Measurements from ENCODE around the gene AADACL2. TPM values are rescaled to one million over a fixed set of nuclear protein-coding genes. Genes with fewer than 3 reads are reported as not detected.

AADACL2 gene
- total and polyA plus RNA-seq, 2 of the 4 experiments (the other 2 are of a cell fraction) = not detected

DNA sequence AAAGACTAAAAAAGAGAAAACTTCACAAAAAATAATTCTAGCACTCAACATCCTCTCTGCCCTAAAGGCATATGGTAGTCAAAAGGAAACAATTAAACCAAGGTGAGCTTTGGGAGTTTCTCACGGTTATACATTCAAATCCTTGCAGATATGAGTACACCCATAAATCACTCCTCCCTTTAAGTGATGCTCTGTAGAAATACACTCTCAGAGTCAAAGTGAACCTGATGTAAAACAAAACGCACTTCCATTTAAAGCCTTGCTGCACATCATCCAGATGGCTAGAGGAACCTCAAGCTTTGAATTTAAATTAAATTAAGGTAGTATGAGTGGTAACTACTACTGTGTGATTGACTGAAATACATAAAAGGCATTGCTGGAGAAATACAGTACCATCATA lies 44.2 kb downstream of the AADACL2 start:
- Histone ChIP-seq H3K4me1 (ENCODE audit: control insufficient read depth, insufficient read depth, low read length) (no peaks in the 10 kb centered on the region), H3K27ac (ENCODE audit: insufficient read depth, low read length) (no peak overlapping the region), H3K18ac (ENCODE audit: low read depth, low read length) (no peak overlapping the region), H4K5ac (ENCODE audit: low read depth, low read length) (no peak overlapping the region), H3K4ac (ENCODE audit: low read depth, low read length) (no peak overlapping the region), H2AK9ac (replicated peaks; ENCODE audit: low read depth, low read length, poor library complexity) (no peak overlapping the region), H3K4me3 (ENCODE audit: insufficient read depth, low read depth, low read length) (no peak overlapping the region), H2BK5ac (ENCODE audit: low read depth, low read length, poor library complexity, severe bottlenecking) (no peak overlapping the region), H3K36me3 (ENCODE audit: control insufficient read depth, insufficient read depth, low read length) (no peaks in the 10 kb centered on the region), H3K79me1 (ENCODE audit: low read depth in 1 of 2, low read length in 2 of 2) (no peaks in the 10 kb centered on the region), H4K20me1 (ENCODE audit: insufficient read depth, low read length) (no peaks in the 10 kb centered on the region), H3K9me1 (ENCODE audit: insufficient read depth, low read length) (no peaks in the 10 kb centered on the region), H3K4me2 (ENCODE audit: low read depth, low read length) (no peak overlapping the region), H2BK20ac (ENCODE audit: low read depth, low read length) (no peak overlapping the region), H3K14ac (replicated peaks; ENCODE audit: low read depth, low read length) (no peak overlapping the region), H3K27me3 (ENCODE audit: control insufficient read depth, insufficient read depth, low read length) (no peaks in the 10 kb centered on the region), H4K91ac (ENCODE audit: insufficient read depth, low read depth, low read length) (no peak overlapping the region), H2BK120ac (ENCODE audit: low read depth, low read length) (no peak overlapping the region), H2AFZ (replicated peaks; ENCODE audit: low read length, poor library complexity) (no peak overlapping the region), H3K9ac (ENCODE audit: low read depth, low read length) (no peak overlapping the region), H3K9me3 (ENCODE audit: control insufficient read depth, insufficient read depth, low read length) (no peaks in the 10 kb centered on the region), H4K8ac (ENCODE audit: low read depth in 2 of 2, low read length in 2 of 2) (no peak overlapping the region), H3K56ac (ENCODE audit: extremely low read depth, insufficient read depth, low read length) (no peak overlapping the region), H2AK5ac (ENCODE audit: low read depth, low read length) (no peak overlapping the region), H2BK15ac (ENCODE audit: low read depth, low read length) (no peak overlapping the region), H3K23ac (ENCODE audit: low read depth, low read length) (no peak overlapping the region)
- in situ Hi-C loops (cut with MboI; ENCODE audit: low sequenced_read_pairs) (no loop called here), intact Hi-C loops (cut with micrococcal nuclease) (no loop called here), dilution Hi-C loops (cut with HindIII; ENCODE audit: low sequenced_read_pairs, unreplicated experiment) (no loop called here)
- WGBS, 2 experiments (ENCODE audit: extremely low coverage in 2 of 2, insufficient read length in 1 of 2) = no CpG with 5 or more reads among the region's 2 CpGs
- TF ChIP-seq, protein P1, sequence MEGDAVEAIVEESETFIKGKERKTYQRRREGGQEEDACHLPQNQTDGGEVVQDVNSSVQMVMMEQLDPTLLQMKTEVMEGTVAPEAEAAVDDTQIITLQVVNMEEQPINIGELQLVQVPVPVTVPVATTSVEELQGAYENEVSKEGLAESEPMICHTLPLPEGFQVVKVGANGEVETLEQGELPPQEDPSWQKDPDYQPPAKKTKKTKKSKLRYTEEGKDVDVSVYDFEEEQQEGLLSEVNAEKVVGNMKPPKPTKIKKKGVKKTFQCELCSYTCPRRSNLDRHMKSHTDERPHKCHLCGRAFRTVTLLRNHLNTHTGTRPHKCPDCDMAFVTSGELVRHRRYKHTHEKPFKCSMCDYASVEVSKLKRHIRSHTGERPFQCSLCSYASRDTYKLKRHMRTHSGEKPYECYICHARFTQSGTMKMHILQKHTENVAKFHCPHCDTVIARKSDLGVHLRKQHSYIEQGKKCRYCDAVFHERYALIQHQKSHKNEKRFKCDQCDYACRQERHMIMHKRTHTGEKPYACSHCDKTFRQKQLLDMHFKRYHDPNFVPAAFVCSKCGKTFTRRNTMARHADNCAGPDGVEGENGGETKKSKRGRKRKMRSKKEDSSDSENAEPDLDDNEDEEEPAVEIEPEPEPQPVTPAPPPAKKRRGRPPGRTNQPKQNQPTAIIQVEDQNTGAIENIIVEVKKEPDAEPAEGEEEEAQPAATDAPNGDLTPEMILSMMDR (conservative IDR thresholded peaks at IDR 0.05; ENCODE audit: low read depth, low read length) = no peak
- no peak for TF ChIP-seq FOS (IDR thresholded peaks at IDR 0.05; ENCODE audit: low read depth, low read length)
- TF ChIP-seq, protein P2, sequence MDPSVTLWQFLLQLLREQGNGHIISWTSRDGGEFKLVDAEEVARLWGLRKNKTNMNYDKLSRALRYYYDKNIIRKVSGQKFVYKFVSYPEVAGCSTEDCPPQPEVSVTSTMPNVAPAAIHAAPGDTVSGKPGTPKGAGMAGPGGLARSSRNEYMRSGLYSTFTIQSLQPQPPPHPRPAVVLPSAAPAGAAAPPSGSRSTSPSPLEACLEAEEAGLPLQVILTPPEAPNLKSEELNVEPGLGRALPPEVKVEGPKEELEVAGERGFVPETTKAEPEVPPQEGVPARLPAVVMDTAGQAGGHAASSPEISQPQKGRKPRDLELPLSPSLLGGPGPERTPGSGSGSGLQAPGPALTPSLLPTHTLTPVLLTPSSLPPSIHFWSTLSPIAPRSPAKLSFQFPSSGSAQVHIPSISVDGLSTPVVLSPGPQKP (IDR thresholded peaks at IDR 0.05; ENCODE audit: borderline replicate concordance, low read depth, low read length) = no peak
- TF ChIP-seq SMC3 (IDR thresholded peaks at IDR 0.05; ENCODE audit: low read depth, low read length) = no peak
- no peak for TF ChIP-seq MXI1 (IDR thresholded peaks at IDR 0.05; ENCODE audit: borderline replicate concordance, low read depth, low read length)
- TF ChIP-seq RCOR1 (IDR thresholded peaks at IDR 0.05; ENCODE audit: insufficient replicate concordance, low read length) = no peak
- TF ChIP-seq, protein P3, sequence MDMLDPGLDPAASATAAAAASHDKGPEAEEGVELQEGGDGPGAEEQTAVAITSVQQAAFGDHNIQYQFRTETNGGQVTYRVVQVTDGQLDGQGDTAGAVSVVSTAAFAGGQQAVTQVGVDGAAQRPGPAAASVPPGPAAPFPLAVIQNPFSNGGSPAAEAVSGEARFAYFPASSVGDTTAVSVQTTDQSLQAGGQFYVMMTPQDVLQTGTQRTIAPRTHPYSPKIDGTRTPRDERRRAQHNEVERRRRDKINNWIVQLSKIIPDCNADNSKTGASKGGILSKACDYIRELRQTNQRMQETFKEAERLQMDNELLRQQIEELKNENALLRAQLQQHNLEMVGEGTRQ (IDR thresholded peaks at IDR 0.05; ENCODE audit: low read depth, low read length) = no peak
- no peak for TF ChIP-seq MAZ (IDR thresholded peaks at IDR 0.05; ENCODE audit: borderline replicate concordance, low read depth, low read length)
- no peak for TF ChIP-seq MAFK (IDR thresholded peaks at IDR 0.05; ENCODE audit: low read depth, low read length)
- no peak for TF ChIP-seq BHLHE40 (IDR thresholded peaks at IDR 0.05; ENCODE audit: low read depth, low read length)
- TF ChIP-seq CHD1 (IDR thresholded peaks at IDR 0.05; ENCODE audit: low read depth, low read length) = no peak
- TF ChIP-seq CEBPB (IDR thresholded peaks at IDR 0.05; ENCODE audit: low read depth, low read length) = no peak
- no peak for TF ChIP-seq RAD21 (IDR thresholded peaks at IDR 0.05; ENCODE audit: low read length)
- TF ChIP-seq POLR2A (IDR thresholded peaks at IDR 0.05; ENCODE audit: low read depth, low read length) = no peak
- no peak for TF ChIP-seq RFX5 (IDR thresholded peaks at IDR 0.05; ENCODE audit: low read depth, low read length)
- no peak for TF ChIP-seq NFE2L2 (IDR thresholded peaks at IDR 0.05; ENCODE audit: low read depth, low read length)
- CTCF ChIA-PET = interaction anchor here (0.6 kb wide), 2 partner anchors 26 to 335 kb away, joined by 3 to 5 read pairs; no protein-coding TSS in a partner anchor
- BruUV-seq (replicated peaks) = no TSS peak
- DNase-seq (no peak), ATAC-seq (ENCODE audit: low read depth) (no peak)
- POLR2A ChIA-PET (ENCODE audit: unreplicated experiment) = no interaction called here
